HG03469 (cell line): ENCODE data around the gene RPS3.
"Not testable (repeated sequence)": the region's sequence is repeated elsewhere in the genome, so short reads cannot be mapped to it uniquely, and the experiment has no call there.

Experiments used
- ATAC-seq: cut with Tn5 transposase; IDR thresholded peaks from one replicate; pipeline ENCODE4 v1.9.1; 2021; ENCODE audit warnings: mild to moderate bottlenecking, moderate library complexity, moderate number of reproducible peaks; ENCODE audit not compliant: unreplicated experiment

Gene RPS3

DNA sequence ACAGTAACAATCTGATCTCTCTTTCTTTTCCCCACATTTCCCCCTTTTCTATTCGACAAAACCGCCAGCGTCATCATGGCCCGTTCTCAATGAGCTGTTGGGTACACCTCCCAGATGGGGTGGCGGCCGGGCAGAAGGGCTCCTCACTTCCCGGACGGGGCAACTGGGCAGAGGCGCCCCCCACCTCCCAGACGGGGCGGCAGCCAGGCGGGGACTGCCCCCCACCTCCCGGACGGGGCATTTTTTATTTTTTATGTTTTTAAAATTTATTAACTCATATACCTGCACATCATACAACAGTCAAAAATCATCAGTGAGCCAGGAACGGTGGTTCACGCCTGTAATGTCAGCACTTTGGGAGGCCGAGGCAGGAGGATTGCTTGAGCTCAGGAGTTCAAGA, 20.5 kb upstream of the RPS3 start:
- not testable (repeated sequence) for ATAC-seq

DNA sequence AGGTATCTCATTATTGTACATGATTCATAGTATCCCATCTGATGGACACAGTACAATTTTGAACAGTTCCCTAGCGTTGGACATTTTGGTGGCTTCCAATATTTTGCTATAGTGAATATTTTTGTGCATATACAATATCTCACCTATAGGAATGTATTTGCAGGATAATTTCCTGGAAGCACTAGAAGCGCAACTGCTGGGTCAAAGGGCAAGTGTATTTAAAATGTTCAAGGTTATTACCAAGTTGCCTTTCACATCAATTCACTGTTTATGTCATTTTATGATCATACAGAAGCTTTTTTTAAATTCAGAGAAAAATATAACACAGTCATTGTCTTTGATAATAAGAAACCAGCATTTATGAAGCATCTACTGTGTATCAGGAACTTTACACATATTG, 19.1 kb upstream of the RPS3 start:
- no peak for ATAC-seq

GRCh38 chr11:75380716-75381420, 18.4 kb upstream of the RPS3 start:
- no peak for ATAC-seq

DNA sequence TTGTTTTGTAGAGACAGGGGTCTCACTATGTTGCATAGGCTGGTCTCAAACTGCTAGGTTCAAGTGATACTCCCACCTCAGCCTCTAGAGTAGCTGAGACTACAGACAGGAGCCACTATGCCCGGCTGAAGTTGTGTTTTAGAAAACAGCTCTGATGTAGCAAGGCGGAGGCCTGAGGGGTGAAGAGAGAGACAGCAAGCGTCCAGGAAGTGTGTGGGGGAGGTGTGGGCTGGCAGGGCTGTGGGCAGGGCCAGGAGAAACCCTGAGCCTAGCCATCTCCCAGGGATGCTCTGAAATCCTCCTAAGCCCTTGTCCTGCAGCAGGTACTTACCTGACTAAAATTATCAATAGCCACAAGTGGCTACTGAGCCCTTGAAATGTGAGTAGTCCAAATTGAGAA, 16.1 kb upstream of the RPS3 start:
- ATAC-seq = no peak

- no peak for ATAC-seq
These were observed 14.8 kb upstream of the RPS3 start for GRCh38 chr11:75384438-75385080.

DNA sequence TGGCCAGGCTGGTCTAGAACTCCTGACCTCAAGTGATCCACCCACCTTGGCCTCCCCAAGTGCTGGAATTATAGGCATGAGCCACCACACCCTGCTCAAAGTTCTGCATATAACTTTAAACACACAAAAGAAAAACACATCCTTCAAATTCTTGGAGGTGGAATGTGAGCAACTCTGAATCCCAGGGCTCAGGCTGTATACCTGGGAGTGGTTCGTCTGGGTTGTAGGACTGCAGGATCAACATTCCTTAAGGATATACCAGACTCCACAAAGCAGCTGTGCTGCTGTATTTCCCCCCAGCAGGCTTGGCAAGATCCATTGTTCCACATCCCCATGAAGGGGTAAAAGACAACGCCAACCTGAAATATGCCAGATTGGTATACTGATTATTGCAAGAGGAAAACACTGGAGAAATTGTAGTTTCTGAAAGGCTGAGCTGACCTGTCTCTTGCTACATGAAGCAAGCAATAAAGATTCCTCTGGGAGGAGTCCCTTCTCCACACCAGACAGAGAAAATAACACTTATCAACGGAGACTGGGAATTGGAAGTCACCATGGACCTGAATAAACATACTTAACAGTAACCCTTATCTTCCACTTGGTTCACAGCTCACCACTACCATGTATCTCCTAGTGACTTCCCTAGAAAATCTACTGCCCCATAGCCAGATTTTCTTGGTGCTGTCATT, 12.2 kb upstream of the RPS3 start:
- ATAC-seq = no peak

GRCh38 chr11:75387736-75388294, 11.5 kb upstream of the RPS3 start:
- no peak for ATAC-seq

GRCh38 chr11:75388386-75389275, 10.7 kb upstream of the RPS3 start:
- ATAC-seq = no peak

DNA sequence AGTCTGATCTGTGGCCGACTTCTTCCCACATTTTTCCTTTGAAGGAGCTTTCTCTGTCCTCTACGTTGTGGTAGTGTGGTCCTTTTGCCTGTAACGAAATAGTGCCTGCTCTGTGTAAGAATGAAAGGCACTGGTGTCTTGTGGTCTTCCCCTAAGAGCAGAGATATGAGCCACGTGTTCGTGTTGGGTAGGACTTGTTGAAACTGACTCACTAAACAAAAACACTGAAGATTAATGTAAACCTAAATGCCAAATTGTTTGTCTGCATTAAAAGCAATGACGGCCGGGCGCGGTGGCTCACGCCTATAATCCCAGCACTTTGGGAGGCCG, 10.1 kb upstream of the RPS3 start:
- ATAC-seq = no peak

DNA sequence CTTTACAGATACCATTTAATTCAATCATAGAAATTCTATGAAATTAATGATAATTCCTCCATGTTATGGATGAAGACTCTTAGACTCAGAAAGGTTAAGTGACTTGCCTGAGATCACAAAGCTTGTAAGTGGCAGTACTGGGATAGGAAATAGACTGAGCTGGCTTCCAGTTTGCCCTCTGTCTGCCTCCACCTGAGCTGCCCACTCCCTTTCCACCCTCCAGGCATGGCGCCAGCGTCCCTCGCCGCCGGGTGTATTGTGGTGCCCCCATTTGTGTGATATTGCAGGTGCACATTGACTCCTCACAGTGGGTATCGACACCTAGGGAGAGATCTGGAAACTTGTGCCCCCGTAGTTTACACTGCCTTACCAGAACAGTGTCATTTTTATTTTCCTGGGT, 9.4 kb upstream of the RPS3 start:
- ATAC-seq = no peak

GRCh38 chr11:75394085-75394840, 5.1 kb upstream of the RPS3 start:
- no peak for ATAC-seq

DNA sequence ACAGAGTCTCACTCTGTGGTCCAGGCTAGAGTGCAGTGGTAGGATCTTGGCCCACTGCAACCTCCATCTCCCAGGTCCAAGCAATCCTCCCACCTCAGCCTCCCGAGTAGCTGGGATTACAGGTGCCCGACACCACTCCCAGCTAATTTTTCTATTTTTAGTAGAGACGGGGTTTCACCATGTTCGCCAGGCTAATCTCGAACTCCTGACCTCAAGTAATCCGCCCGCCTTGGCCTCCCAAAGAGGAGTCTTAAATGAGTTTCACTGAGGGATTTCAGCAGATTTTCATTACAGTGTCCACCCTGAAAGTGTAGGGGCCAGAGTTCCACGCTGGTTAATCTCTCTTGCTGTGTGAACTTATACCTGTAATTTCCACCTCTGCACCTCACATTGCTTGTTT, 412 bp upstream of the RPS3 start:
- no peak for ATAC-seq

DNA sequence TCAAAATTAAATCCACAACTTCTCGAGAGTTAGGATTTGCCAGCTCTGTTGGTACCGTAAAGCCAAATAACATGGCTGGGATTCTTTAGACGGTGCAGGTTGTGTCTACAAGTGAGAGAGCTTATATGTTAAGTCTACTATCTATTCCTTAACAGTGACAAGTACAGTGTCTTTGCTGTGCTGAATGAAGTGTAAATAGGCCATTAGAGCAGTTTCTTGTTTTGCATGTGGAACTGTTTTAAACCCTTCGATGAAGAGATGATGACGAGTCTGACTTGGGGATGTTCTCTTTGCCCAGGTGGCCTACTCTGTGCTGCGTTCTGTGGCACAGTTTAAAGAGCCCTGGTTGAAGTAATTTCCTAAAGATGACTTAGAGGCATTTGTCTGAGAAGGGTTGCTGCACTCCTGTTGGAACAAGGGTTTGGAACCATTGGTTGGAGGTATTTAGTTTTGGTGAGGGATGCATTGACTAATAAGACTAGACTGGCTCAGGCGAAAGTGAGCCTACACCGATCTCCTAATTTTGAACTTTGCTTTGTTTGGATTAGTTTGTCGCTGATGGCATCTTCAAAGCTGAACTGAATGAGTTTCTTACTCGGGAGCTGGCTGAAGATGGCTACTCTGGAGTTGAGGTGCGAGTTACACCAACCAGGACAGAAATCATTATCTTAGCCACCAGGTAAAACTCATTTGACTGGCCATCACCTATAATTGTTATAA, 988 bp downstream of the RPS3 start:
- no peak for ATAC-seq

GRCh38 chr11:75402002-75402773, 2.9 kb downstream of the RPS3 start:
- no peak for ATAC-seq

DNA sequence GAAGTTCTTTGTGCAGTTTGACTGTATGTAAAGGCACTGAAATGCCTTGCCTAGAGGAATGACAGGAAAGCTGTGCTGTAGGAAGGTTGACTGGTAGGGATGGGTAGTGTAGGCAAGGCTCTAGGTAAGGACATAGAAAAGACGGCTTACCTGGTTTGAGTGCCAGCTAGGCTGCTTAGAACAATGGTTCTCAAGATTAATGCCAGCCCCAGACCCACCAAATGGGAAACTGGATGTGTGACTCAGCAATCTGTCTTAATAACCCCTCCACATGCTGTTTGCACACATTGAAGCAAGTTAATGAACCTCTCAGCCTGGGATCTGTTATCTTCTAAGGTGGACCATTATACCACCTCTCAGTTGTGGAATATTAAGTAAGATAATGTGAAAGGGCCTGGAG, 3.7 kb downstream of the RPS3 start:
- ATAC-seq = no peak

DNA sequence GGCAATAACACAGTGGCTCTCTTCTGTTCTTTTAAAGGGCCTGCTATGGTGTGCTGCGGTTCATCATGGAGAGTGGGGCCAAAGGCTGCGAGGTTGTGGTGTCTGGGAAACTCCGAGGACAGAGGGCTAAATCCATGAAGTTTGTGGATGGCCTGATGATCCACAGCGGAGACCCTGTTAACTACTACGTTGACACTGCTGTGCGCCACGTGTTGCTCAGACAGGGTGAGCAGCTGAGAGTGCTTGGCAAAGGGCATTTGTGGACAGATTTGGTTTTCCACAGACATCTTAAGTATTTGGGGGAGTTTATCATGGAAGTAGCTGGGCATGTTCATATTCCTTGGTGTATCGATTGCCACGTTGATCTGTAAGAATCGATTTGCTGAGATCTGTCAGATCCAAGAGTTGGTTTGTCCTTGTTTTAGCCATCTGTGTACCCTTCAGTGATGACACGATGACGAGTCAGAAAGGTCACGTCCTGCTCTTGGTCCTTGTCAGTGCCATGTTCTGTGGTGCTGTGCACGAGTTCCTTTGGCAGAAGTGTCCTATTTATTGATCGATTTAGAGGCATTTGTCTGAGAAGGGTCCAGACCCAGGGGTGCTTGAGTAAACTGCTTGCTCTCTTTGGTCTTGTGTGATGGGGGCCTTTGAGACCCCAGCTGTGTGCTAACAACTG, 4.8 kb downstream of the RPS3 start:
- ATAC-seq = no peak

- no peak for ATAC-seq
These were observed 7.0 kb downstream of the RPS3 start for GRCh38 chr11:75406338-75406777.

- ATAC-seq = no peak
These were observed 9.6 kb downstream of the RPS3 start for GRCh38 chr11:75408957-75409219.

DNA sequence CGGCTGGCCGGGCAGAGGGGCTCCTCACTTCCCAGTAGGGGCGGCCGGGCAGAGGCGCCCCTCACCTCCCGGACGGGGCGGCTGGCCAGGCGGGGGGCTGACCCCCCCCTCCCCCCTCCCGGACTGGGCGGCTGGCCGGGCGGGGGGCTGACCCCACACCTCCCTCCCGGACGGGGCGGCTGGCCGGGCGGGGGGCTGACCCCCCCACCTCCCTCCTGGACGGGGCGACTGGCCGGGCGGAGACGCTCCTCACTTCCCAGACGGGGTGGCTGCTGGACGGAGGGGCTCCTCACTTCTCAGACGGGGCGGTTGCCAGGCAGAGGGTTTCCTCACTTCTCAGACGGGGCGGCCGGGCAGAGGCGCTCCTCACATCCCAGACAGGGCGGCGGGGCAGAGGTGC, 10.7 kb downstream of the RPS3 start:
- not testable (repeated sequence) for ATAC-seq
